NT2/D1 (cell line): Measurements from ENCODE around the gene CCT5.

ENCODE experiments used
- SUZ12 ChIP-seq: IDR thresholded peaks from 2 replicates; pipeline ENCODE4 v1.6.1; 2011; ENCODE audit not compliant: insufficient read length, insufficient read depth; ENCODE audit errors: extremely low read depth
- YY1 ChIP-seq: IDR thresholded peaks from 2 replicates; pipeline ENCODE4 v1.6.1; 2011; ENCODE audit not compliant: insufficient read length, insufficient read depth
- ZNF274 ChIP-seq: IDR thresholded peaks from 2 replicates; pipeline ENCODE4 v1.6.1; 2011; ENCODE audit warnings: mild to moderate bottlenecking, low read depth, low read length

- TF ChIP-seq YY1 (no peak), ZNF274 (no peak), SUZ12 (no peak)
Measured at GRCh38 chr5:10300246-10300645, 50.2 kb downstream of the CCT5 start.
